ENCODE measurements around the gene LYZL1. TPM values are rescaled to one million over a fixed set of nuclear protein-coding genes. Genes with fewer than 3 reads are reported as not detected.

The LYZL1 gene
- total RNA-seq, 6 experiments from 2014 or later = not detected

DNA sequence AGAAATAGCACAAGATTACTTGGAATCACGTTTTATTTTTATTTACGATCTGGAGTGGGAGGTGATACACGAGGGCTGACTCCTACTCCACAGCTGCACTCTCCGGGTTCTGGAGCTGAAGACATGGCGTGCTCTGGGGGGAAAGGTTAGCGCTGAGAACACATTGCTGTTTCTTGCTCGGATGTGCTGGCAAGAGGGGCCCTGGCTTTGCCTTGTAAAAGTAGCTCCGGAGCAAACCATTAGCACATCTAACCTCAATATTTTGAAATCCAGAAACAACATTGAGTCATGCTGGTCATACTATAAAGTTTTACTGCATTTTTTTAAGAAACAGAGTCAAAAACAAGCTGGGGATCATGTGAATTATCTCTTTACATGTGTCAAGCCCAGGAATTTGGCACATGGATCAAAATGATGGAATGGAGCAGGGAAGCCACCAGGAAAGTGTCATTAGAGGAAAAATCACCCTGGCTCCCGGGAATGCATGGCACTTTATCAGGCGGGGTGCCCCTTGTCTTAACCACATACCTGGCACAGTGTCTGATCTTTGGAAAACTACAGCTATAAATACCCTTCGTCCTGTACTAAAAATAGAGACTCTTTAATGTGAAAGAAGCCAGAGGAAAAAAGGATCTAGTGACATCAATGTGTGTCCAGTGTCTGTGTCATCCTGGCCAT lies 31.6 kb upstream of the LYZL1 start:
- no peak for TF ChIP-seq POLR2A (IDR thresholded peaks at IDR 0.05)
- TF ChIP-seq, protein P1, sequence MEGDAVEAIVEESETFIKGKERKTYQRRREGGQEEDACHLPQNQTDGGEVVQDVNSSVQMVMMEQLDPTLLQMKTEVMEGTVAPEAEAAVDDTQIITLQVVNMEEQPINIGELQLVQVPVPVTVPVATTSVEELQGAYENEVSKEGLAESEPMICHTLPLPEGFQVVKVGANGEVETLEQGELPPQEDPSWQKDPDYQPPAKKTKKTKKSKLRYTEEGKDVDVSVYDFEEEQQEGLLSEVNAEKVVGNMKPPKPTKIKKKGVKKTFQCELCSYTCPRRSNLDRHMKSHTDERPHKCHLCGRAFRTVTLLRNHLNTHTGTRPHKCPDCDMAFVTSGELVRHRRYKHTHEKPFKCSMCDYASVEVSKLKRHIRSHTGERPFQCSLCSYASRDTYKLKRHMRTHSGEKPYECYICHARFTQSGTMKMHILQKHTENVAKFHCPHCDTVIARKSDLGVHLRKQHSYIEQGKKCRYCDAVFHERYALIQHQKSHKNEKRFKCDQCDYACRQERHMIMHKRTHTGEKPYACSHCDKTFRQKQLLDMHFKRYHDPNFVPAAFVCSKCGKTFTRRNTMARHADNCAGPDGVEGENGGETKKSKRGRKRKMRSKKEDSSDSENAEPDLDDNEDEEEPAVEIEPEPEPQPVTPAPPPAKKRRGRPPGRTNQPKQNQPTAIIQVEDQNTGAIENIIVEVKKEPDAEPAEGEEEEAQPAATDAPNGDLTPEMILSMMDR (IDR thresholded peaks at IDR 0.05) = no peak
- DNase-seq = no peak
- Histone ChIP-seq H3K36me3 (no peaks in the 10 kb centered on the region), H3K4me1 (no peaks in the 10 kb centered on the region), H3K9me3 (no peaks in the 10 kb centered on the region), H3K27ac (no peak overlapping the region), H3K27me3 (no peaks in the 10 kb centered on the region), H3K4me3 (no peak overlapping the region)
- ATAC-seq = no peak
- WGBS (ENCODE audit: insufficient coverage, low coverage, low lambda C conversion rate, missing lambda C conversion rate) = 53% methylated on average over 11 of the region's 11 CpGs
- intact Hi-C loops (cut with DNase I) = no loop called here

DNA sequence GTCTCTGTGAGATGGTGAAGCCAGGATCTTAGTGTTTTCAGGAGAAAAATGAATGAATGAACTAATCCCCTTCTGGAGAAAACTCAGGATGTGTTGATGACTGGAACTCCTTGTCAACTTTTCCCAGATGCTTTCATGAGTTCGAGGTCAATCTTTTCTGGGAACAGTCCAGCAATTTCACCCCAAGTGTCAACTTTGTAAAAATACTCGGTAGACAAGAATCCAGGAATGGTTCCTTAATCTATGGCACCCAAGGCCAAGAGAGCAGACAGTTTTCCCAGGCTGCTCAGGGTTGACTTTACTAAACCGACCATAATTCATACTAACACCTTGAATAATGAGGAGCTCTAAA lies 31.1 kb upstream of the LYZL1 start:
- Histone ChIP-seq H3K4me1 (no peaks in the 10 kb centered on the region), H3K36me3 (no peaks in the 10 kb centered on the region), H3K27ac (no peak overlapping the region), H3K27me3 (no peaks in the 10 kb centered on the region), H3K9me3 (no peaks in the 10 kb centered on the region), H3K4me3 (no peak overlapping the region)
- 57% methylated on average over 3 of the region's 3 CpGs for WGBS (ENCODE audit: insufficient coverage, low coverage, low lambda C conversion rate, missing lambda C conversion rate)
- DNase-seq (no peak), ATAC-seq (no peak)
- TF ChIP-seq, protein P1 (IDR thresholded peaks at IDR 0.05) = no peak
- no peak for TF ChIP-seq POLR2A (IDR thresholded peaks at IDR 0.05)
- intact Hi-C loops (cut with DNase I) = no loop called here

DNA sequence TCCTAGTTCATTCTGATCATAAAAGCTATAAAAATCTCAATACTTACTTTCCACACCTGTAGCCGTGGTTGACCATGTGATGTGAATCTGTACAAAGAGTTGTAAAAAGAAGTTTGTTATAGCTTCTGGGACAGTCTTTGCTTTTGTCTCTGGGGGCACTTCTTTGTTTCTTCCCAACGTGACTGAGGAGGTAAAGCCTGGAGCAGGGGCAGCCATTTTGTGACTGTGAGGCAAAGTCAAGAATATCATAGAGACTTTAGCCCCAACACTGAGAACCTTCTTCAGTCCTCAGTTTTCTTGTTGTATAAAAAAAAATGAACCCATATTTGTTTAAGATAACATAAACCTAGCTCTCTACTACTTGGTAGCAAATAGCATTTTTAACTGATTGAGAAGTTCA lies 29.4 kb upstream of the LYZL1 start:
- WGBS (ENCODE audit: insufficient coverage, low coverage, low lambda C conversion rate, missing lambda C conversion rate) = 57% methylated on average over 2 of the region's 2 CpGs
- Histone ChIP-seq H3K36me3 (no peaks in the 10 kb centered on the region), H3K27ac (no peak overlapping the region), H3K4me1 (no peaks in the 10 kb centered on the region), H3K27me3 (no peaks in the 10 kb centered on the region), H3K4me3 (no peak overlapping the region), H3K9me3 (no peaks in the 10 kb centered on the region)
- intact Hi-C loops (cut with DNase I) = no loop called here
- no peak for TF ChIP-seq POLR2A (IDR thresholded peaks at IDR 0.05)
- TF ChIP-seq, protein P1 (IDR thresholded peaks at IDR 0.05) = no peak
- no peak for ATAC-seq
- DNase-seq = no peak

DNA sequence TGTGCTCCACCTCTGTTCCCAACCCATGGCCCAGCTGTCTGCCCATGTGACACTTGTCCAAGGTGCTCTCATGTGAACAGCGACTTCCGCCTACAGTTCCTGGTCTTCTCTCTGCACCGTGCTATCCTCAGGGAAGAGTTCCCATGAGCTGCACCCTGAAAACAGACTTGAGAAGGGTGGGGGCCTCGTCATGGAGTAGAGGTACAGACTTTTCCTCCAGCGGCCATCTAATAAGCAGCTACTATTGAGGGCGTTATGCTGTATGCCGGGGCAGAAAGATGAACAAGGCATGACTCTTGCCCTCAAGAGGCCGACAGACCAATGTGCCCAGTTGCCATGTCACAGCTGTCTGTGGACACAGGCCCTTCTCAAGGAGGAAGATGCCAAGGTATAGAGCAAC lies 25.4 kb upstream of the LYZL1 start:
- DNase-seq = no peak
- peaks cover 0 to 11% (median 0%) of the 10 kb centered on the region in 4 donors for H3K4me1 ChIP-seq
- 93% methylated on average over 7 of the region's 8 CpGs for WGBS (ENCODE audit: insufficient coverage, low coverage, low lambda C conversion rate, missing lambda C conversion rate)
- intact Hi-C loops (cut with DNase I) = no loop called here
- H3K27ac ChIP-seq = no peak overlapping the region
- TF ChIP-seq POLR2A (IDR thresholded peaks at IDR 0.05) = no peak
- TF ChIP-seq, protein P1 (IDR thresholded peaks at IDR 0.05) = no peak
- no peaks in the 10 kb centered on the region for H3K27me3 ChIP-seq
- no peak overlapping the region for H3K4me3 ChIP-seq
- no peaks in the 10 kb centered on the region for H3K36me3 ChIP-seq
- ATAC-seq = no peak
- no peaks in the 10 kb centered on the region for H3K9me3 ChIP-seq

Measured in right lobe of liver (tissue), 6 donors.